NCI-H345 (cell line): ENCODE measurements around the gene PRAC1.

Source experiments
- DNase-seq: peaks from one replicate; lab custom pipeline; 2025; lab: John Stamatoyannopoulos, UW

The PRAC1 gene

GRCh38 chr17:48704361-48705248 lies 17.7 kb downstream of the PRAC1 start:
- no peak for DNase-seq

GRCh38 chr17:48701864-48702532 lies 20.3 kb downstream of the PRAC1 start:
- DNase-seq, result no peak

- no peak for DNase-seq
These were observed 29.1 kb downstream of the PRAC1 start for GRCh38 chr17:48693178-48693577.

- DNase-seq, result no peak
These were observed 30.3 kb downstream of the PRAC1 start for GRCh38 chr17:48692049-48692448.

- DNase-seq, result no peak
These were observed 31.7 kb downstream of the PRAC1 start for GRCh38 chr17:48690655-48691054.

- DNase-seq, result no peak
These were observed 40.7 kb downstream of the PRAC1 start for GRCh38 chr17:48681609-48682008.

- DNase-seq, result no peak
These were observed 42.8 kb downstream of the PRAC1 start for GRCh38 chr17:48679385-48680096.

- peak; percentile 48 for DNase-seq
These were observed 44.0 kb downstream of the PRAC1 start for GRCh38 chr17:48678141-48678971.

GRCh38 chr17:48676963-48677558 lies 45.3 kb downstream of the PRAC1 start:
- no peak for DNase-seq

- no peak for DNase-seq
These were observed 50.0 kb downstream of the PRAC1 start for GRCh38 chr17:48672340-48672739.
